GM19328 (cell line): ENCODE measurements around the gene PIGU.
"Not testable (repeated sequence)": the region's sequence is repeated elsewhere in the genome, so short reads cannot be mapped to it uniquely, and the experiment has no call there.

Source experiments
- ATAC-seq: cut with Tn5 transposase; IDR thresholded peaks from one replicate; pipeline ENCODE4 v1.9.1; 2021; ENCODE audit warnings: mild to moderate bottlenecking, moderate library complexity; ENCODE audit not compliant: unreplicated experiment

The PIGU gene

DNA sequence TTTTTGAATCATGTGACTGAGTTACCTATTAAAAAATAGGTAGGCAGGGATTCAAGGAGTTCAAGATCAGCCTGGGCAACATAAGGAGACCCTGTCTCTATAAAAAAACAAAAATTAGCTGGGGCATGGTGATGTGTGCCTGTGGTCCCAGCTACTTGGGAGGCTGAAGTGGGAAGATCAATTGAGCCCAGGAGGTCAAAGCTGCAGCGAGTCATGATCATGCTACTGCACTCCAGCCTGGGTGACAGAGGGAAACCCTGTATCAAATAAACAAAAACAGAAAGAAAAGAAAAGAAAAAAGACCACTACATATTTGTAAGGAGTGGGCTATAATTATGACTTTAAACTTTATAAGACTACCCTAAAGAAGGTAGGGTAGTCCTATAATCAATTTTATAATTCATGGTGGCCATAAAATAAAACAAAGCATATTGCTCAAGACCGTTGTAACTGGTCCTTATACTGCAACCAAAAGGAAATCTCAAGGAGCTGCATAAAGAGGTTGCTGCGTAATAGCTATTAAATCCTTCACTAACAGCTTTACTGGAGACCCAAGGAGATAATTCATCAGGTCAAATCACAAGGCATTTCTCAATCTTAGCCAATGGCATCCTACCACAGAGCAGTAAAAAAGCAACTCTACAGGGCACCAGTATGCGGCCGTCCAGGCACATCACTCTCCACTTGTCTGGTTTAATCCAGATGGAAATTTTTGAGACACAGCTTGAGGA, 13.5 kb downstream of the PIGU start:
- no peak for ATAC-seq

DNA sequence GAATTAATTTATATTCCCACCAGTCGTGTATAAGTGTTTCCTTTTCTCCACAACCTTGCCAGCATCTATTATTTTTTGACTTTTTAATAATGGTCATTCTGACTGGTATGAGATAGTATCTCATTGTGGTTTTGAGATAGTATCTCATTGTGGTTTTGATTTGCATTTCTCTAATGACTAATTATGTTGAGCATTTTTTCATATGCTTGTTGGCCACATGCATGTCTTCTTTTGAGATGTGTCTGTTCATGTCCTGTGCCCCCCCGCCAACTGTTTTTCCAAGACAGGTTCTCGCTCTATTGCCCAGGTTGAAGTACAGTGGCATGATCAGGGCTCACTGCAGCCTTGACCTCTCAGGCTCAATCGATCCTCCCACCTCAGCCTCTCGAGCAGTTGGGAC, 15.1 kb downstream of the PIGU start:
- ATAC-seq: not testable (repeated sequence)

DNA sequence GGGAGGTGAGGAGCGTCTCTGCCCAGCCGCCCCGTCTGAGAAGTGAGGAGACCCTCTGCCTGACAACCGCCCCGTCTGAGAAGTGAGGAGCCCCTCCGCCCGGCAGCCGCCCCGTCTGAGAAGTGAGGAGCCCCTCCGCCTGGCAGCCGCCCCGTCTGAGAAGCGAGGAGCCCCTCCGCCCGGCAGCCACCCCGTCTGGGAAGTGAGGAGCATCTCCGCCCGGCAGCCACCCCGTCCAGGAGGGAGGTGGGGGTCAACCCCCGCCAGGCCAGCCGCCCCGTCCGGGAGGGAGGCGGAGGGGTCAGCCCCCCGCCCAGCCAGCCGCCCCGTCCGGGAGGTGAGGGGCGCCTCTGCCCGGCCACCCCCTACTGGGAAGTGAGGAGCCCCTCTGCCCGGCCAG, 18.2 kb downstream of the PIGU start:
- ATAC-seq: not testable (repeated sequence)

DNA sequence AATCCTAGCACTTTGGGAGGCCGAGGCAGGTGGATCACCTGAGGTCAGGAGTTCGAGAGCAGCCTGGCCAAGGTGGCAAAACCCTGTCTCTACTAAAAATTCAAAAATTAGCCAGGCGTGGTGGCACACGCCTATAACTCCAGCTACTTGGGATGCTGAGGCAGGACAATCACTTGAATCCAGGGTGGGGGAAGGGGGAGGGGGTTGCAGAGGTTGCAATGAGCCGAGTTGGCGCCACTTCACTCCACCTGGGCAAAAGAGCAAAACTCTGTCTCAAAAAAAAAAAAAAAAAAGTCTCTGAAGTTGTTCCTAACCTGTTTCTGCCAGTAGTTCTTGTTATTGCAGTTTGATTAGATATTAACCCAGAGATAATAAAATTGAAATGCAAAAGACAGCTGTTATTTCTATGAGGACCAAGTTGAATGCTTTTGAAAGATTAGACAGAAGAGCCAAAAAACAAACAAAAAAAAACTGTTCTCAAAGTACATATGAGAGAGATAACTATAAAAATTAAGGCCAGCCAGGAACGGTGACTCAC, 22.6 kb downstream of the PIGU start:
- no peak for ATAC-seq

DNA sequence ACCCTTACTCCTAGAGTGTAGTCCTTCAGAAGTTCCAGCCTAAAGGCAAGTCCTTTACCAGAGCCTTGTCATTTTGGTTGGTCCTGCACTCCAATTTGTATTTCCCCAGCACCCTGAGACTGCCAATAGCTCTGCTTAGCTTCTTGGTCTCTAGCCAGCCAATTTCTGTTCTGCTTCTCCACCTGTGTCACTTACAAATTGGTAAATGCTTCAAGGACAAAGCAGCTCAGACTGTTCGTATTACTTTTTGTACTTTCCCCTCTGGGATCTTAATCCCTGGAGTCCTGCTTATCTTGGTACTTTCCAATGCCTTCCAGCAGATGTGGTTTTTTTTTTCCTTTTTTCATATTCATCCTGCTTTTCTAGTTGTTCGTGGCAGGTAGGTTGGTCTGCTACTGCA, 25.7 kb downstream of the PIGU start:
- no peak for ATAC-seq

DNA sequence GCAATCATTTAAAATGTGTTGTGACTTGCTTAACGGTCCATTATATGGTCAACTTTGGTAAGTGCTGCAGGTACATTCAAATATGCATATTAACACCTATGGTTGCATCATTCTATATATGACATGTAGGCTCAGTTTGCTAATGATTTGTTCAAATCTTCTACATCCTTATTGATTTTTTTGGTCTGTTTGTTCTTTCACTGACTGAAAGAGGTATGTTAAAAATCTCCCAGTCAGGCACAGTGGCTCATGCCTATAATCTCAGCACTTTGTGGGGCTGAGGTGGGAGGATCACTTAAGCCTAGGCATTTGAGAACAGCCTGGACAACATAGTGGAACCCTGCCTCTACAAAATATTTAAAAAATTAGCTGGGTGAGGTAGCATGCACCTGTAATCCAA, 29.2 kb downstream of the PIGU start:
- no peak for ATAC-seq

DNA sequence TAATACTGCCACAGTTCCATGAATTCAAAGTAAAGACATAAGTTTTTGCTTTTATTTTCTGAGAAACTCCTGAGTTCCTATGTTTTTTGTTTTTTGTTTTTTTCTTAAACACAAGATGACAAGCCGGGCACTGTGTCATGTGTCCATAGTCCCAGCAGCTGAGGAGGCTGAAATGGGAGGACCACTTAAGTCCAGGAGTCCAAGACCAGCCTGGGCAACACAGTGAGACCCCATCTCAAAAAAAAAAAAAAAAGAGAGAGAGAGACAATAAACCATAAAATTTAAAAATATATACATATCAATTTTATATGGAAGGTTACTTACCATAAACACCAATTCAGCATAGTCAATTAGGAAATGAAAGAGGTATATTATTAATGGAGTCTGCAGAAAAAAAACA, 31.9 kb downstream of the PIGU start:
- no peak for ATAC-seq

DNA sequence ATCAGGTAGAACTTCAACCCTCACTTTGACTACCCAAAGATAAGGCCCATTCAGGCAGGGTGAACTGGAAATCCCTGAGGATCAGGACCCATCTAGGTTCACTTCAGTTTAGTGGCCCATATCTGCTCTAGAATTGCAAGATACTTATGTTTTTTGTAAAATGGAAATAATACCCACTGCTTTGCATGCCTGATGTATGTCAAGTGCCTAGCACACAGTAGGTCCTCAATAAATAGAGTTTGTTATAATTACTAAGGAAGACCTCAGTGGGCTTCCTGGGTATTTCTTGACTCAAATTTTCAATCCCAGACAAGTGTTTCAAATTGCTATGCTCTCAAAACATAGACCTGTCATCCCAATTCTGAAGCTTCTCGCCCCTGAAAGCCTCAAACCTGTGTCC, 32.5 kb downstream of the PIGU start:
- no peak for ATAC-seq

DNA sequence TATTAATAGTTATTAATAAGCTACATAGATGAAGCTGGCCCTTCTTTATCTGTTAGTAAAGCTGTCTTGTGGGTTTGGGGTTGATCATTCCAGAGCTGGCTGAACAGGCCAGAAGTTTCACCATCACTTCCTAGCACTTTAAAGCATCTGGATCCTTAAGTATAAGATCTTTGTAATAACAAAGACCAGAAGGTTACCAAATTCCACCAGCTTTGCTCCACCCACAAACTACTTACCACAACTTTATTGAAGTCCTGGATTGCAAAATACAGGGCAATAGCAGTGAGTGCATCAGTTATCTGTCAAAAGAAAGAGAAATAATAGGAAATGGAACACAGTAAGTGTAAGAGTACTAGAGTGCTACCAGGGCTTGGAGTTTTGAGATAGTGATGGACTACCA, 33.0 kb downstream of the PIGU start:
- no peak for ATAC-seq

DNA sequence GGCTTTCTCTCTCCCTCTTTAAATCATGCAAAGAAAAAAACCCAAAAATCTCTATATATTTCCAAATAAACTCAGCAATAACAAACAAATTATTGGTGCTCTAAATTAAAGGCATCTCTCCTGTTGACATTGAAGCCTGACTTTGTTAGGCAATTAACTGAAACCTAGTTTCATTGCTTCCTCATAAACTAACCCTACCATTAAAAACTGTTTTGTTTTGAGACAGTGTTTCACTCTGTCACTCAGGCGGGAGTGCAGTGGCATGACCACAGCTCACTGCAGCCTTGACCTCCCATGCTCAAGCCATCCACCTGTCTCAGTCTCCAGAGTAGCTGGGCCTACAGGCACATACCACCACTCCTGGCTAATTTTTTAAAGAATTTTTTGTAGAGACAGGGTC, 34.9 kb downstream of the PIGU start:
- no peak for ATAC-seq

DNA sequence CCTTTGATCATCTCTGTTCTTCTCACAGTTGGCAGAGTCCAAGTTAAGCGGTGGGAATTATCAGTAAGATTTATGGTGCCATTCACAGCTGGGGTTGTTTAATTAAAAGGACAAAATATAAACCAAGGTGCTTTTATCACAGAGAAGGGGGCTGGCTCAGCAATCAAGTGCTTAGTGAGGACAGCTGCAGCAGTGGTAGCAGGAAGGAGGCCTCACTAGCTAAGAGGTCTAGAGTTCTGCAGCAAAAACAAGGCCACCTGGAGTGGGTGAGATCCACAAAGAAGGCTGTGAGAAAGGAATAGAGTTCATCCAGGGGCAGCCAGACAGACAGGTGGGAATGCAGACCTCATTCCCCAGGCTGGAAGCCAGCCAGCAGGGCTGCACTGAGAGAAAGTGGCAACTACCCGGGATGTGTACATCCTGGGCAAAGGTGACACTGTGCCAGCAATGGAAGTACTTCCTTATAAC, 37.1 kb downstream of the PIGU start:
- ATAC-seq: no peak

DNA sequence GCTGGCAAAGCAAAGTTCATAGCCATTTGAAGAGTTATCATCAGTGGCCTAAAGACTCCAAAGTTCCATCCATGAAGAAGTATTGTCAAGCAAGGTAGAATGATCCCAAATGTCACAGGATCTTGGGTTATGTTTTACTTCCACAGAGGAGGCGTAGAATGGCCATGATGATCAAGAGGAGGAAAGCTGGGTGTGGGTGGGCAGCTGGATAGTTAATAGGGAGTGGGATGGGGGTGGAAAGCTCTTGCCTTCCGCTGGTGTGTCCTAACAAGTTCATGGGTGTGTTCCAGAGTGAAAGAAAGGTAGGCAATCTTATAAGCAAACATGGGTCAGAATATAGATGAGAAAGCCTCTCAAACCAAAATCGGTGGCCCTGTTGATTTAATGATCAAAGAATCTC, 38.4 kb downstream of the PIGU start:
- no peak for ATAC-seq

DNA sequence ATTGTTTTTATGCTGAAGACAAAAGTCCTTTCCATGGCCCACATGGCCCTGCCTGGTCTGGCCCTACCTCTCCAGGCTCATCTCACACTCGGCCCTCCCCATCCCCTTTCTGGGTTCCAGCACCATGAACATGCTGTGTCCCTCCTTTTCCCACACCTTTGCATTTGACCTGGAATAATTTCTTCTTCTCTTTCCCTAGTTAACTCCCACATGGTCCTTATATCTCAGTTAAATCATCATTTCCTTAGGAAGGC, 38.9 kb downstream of the PIGU start:
- ATAC-seq: no peak

DNA sequence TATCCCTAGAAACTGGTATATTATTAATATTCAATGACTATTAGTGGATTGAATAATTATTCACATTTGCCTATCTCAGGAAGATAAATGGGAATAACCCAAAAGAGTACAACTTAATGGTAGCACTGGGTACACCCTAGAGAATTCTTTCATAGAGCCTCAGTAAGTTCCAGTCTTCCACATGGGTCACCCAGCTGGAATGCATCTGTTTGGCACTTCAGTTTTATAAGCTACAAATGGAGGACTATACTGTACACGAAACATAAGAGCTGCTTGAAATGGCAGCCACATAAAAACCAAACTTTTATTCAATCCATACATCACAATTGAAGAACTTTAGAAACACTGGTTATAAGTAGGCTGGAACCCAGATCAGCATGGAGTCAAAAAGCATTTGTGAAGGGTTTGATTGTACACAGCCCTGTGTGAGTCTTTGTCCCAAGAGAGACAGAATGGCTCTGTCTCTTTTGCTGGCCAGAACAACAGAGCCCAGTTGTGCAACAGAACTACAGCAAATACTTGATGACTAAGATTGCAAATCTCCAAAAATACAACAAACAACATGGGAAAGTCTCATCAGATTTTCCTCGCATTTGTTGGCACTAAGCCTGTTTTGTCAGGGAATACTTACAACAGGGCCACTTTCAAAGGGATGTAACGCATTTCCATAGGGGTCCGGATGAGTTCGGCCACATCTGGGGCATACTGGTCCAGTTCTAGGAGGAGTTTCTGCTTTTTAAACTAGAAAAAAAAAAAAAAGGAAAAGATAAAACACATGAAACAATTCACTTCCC, 39.5 kb downstream of the PIGU start:
- ATAC-seq: no peak

DNA sequence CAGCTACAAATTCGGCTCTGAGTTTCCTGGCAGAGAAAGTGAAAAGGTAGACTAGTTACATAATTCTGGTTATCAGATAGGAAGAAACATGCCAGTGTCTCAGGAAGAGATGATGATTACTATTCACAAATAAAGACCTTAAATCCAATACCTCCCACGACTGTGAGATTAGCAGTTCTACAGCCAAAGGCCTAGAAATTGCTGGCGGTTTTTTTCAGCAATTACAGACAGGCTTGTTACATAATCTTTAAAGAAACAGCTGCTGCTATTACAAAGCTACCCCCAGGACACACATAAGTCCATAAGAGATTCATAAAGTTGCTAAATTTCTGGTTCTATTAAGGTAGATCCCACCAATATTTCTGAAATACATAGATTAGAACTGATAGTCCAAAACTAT, 40.2 kb downstream of the PIGU start:
- ATAC-seq: no peak

DNA sequence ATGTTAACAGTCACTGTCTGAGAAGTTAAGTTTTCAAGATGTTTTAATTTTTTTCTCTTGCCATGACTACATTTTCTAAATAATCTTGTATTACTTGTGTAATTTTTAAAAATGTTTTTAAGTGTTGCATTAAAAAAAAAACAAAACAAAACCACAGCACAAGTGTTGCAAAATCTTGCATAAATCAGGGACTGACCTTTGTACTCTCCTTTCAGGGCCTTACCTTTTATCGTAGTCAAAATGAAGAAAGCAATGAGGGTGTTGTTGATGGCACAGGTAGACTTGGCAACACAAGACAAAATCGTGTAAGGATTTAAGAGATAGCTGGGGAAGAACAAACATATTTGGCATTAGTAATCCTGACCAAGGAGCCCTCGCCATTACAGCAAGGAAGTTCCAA, 42.5 kb downstream of the PIGU start:
- ATAC-seq: no peak

DNA sequence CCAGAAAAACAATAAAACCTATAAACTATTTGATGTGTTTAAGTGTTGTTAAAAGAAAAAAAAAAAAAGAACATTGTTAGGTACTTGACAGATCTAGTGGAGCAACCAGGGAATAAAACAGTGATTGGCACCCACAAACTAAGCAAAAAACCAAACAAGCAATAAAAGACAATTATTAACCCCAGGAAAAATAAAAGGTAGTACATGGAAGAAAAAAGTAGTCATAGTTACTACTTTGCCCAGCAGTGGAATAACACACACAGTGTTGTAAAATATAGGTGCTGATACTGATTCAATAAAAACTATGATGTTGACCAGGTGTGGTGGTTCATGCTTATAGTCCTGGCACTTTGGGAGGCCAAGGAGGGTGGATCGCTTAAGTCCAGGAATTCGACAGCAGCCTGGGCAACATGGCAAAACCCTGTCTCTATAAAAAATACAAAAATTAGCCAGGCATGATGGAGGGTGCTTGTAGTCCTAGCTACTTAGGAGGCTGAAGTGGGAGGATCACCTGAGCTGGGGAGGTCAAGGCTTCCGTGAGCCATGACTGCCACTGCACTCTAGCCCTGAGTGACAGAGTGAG, 43.9 kb downstream of the PIGU start:
- no peak for ATAC-seq

DNA sequence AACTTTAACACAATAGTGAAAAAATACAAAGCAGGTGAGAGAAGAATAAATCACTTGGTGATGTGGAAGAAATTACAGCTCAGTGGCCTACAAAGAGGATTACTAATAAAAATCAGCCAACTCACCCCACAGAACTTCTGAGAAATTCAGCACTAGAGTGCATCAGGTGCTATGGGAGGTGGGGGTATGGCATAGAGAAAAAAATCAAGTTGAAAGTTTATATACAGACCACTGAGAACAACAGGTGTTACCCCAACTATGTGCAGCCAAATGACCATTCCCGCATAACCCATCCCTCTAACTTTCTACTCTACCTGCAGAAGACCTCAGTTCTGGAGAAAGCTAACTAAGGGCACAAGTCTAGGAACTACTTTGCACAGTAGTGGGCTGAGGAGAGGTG, 47.0 kb downstream of the PIGU start:
- ATAC-seq: no peak

DNA sequence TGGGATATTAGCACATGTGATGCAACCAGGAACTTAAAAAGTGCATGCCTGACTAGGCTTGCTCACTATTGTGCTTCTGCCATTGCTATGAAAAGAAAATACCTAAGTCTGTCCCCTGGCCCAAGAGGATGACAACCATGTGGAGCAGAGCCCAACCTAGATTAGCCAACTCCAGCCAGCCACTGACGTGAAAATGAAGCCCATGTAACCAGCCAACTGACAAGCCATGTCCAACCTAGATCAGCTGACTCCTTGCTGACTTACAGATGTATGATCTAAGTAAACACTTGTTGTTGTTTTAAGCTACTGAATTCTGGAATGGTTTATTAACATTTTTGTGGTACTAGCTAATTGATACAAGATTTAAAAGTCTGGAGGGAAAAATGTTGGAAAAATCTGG, 47.5 kb downstream of the PIGU start:
- ATAC-seq: no peak

DNA sequence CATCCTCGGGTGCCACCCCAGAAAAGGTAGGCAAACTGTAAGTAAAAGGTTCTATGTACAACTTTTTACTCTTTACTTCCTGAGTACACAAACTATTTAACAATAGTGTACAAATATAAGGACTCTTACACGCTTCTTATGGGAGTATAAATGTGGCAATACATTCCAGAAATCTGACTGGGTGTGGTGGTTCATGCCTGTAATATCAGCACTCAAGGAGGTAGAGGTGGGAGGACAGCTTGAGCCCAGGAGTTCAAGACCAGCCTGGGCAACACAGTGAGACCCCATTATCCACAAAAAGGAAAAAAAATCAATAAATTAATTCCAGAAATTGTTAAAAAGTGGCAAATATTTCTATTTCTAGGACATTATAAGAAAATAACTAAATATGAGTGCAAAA, 48.9 kb downstream of the PIGU start:
- ATAC-seq: no peak

DNA sequence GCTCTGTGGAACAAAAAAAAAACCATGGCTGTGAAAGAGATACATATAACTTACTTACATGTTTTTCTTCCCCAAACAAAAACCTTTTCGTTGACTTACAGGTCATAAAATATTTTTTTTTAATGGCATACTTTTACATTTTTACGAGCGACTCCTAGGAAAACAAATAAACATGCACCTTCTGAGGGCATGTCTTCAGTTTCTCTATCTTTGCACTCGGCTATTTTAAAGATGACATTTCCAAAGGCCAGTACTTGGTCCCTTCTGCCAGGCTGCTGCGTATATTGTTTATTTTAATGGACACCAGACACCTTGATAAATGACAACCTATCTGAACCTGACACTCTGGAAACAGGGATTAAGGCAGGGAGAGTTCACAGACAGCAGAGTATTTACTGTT, 49.4 kb downstream of the PIGU start:
- ATAC-seq: no peak

DNA sequence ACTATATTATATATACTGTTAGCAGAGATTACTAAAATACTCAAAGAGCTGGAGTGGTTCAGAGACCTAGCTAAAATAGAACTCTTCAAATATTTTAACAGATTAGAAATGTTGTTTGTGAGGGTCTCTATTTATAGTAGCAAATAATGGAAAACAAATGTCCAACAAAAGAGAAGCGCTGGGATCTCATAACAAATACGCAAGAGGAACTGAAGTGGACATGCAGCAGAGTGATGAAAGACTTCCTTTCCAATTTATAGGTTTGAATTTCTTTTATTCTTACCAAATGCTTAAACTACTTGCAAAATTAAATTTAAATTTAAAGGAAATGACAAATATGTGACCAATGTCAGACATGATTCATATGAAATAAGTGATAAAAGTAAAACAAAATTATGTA, 49.9 kb downstream of the PIGU start:
- no peak for ATAC-seq
